Measurements from ENCODE around the gene KCNIP4. TPM values are rescaled to one million over a fixed set of nuclear protein-coding genes. Genes with fewer than 3 reads are reported as not detected.
A peak's percentile ranks its signal among the peaks of the same experiment; 100 is the strongest.

KCNIP4 gene
- total RNA-seq, 1 experiment from 2014 or later = 0.91 TPM

GRCh38 chr4:21864686-21865085 lies 83.9 kb downstream of the KCNIP4 start:
- CTCF ChIA-PET = interaction anchor here (0.5 kb wide), 1 partner anchor 65 kb away, joined by 3 read pairs; no protein-coding TSS in a partner anchor
- no peaks in the 10 kb centered on the region for H3K4me1 Mint-ChIP-seq (ENCODE audit: insufficient read depth, unreplicated experiment)
- TF ChIP-seq, protein P1, sequence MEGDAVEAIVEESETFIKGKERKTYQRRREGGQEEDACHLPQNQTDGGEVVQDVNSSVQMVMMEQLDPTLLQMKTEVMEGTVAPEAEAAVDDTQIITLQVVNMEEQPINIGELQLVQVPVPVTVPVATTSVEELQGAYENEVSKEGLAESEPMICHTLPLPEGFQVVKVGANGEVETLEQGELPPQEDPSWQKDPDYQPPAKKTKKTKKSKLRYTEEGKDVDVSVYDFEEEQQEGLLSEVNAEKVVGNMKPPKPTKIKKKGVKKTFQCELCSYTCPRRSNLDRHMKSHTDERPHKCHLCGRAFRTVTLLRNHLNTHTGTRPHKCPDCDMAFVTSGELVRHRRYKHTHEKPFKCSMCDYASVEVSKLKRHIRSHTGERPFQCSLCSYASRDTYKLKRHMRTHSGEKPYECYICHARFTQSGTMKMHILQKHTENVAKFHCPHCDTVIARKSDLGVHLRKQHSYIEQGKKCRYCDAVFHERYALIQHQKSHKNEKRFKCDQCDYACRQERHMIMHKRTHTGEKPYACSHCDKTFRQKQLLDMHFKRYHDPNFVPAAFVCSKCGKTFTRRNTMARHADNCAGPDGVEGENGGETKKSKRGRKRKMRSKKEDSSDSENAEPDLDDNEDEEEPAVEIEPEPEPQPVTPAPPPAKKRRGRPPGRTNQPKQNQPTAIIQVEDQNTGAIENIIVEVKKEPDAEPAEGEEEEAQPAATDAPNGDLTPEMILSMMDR (IDR thresholded peaks at IDR 0.05; ENCODE audit: unreplicated experiment) = no peak

DNA sequence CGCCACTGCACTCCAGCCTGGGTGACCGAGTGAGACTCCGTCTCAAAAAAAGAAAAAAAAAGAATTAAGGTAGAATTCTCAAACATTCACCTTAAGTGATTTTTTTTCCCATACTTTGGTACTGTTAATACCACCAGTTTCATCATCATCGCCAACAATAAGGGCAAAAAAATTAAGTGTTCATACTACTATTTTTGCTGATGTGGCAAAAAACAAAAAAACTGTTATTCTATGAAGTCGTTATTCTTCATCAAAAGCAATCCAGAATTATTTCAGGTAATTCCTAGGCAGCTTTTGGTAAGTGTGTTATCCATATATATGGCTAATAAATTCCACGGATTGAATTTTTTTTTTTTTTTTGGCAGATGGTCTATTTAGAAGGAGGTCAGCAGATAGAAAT lies 85.7 kb downstream of the KCNIP4 start:
- no peak for DNase-seq (ENCODE audit: unreplicated experiment)
- CTCF ChIA-PET = interaction anchor here (1.1 kb wide), 1 partner anchor 25 kb away, joined by 4 read pairs; no protein-coding TSS in a partner anchor
- POLR2A ChIA-PET = no interaction called here
- Mint-ChIP-seq H3K27ac (ENCODE audit: low read depth, unreplicated experiment) (no peak overlapping the region), H3K9me3 (ENCODE audit: unreplicated experiment) (no peaks in the 10 kb centered on the region), H3K4me1 (ENCODE audit: insufficient read depth, unreplicated experiment) (no peaks in the 10 kb centered on the region), H3K36me3 (ENCODE audit: insufficient read depth, unreplicated experiment) (no peaks in the 10 kb centered on the region), H3K4me3 (ENCODE audit: unreplicated experiment) (no peak overlapping the region), H3K27me3 (ENCODE audit: insufficient read depth, unreplicated experiment) (no peaks in the 10 kb centered on the region)
- TF ChIP-seq, protein P1 (IDR thresholded peaks at IDR 0.05; ENCODE audit: unreplicated experiment) = no peak
- BruUV-seq (replicated peaks) = no TSS peak
- intact Hi-C loops (cut with micrococcal nuclease) = no loop called here

More at GRCh38 chr4:21864686-21865085, 83.9 kb downstream of the KCNIP4 start:
- no TSS peak for BruUV-seq (replicated peaks)
- POLR2A ChIA-PET = no interaction called here
- H3K27me3 Mint-ChIP-seq (ENCODE audit: insufficient read depth, unreplicated experiment) = no peaks in the 10 kb centered on the region
- no peaks in the 10 kb centered on the region for H3K9me3 Mint-ChIP-seq (ENCODE audit: unreplicated experiment)
- no peaks in the 10 kb centered on the region for H3K36me3 Mint-ChIP-seq (ENCODE audit: insufficient read depth, unreplicated experiment)
- no peak for DNase-seq (ENCODE audit: unreplicated experiment)
- no peak overlapping the region for H3K4me3 Mint-ChIP-seq (ENCODE audit: unreplicated experiment)
- intact Hi-C loops (cut with micrococcal nuclease) = no loop called here
- no peak overlapping the region for H3K27ac Mint-ChIP-seq (ENCODE audit: low read depth, unreplicated experiment)

DNA sequence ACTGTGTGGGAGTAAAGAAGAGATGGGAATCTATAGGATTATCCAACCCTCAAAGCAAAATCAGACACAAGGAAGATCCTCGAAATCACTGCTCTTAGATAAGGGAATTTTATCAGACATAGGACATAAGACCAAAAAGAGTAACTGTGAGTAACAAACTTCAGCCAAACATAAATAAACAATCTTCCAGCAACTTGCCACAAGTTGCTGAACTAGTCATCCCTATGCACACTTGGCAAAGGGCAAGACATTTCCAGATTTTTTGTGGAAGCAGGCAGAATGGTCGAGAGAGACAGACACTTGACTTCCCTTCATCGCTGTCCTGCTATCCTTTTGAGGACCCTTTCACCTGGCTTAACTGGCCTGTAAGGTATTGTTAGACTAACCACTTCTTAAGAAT lies 89.6 kb downstream of the KCNIP4 start:
- intact Hi-C loops (cut with micrococcal nuclease) = no loop called here
- no peaks in the 10 kb centered on the region for H3K36me3 Mint-ChIP-seq (ENCODE audit: insufficient read depth, unreplicated experiment)
- peak; percentile 7 for DNase-seq (ENCODE audit: unreplicated experiment)
- H3K4me3 Mint-ChIP-seq (ENCODE audit: unreplicated experiment) = no peak overlapping the region
- TF ChIP-seq, protein P1 (IDR thresholded peaks at IDR 0.05; ENCODE audit: unreplicated experiment) = no peak
- H3K4me1 Mint-ChIP-seq (ENCODE audit: insufficient read depth, unreplicated experiment) = no peaks in the 10 kb centered on the region
- no TSS peak for BruUV-seq (replicated peaks)
- no peak overlapping the region for H3K27ac Mint-ChIP-seq (ENCODE audit: low read depth, unreplicated experiment)
- CTCF ChIA-PET = interaction anchor here (1.3 kb wide), 1 partner anchor 16 kb away, joined by 4 read pairs; no protein-coding TSS in a partner anchor
- POLR2A ChIA-PET = no interaction called here
- H3K9me3 Mint-ChIP-seq (ENCODE audit: unreplicated experiment) = no peaks in the 10 kb centered on the region
- no peaks in the 10 kb centered on the region for H3K27me3 Mint-ChIP-seq (ENCODE audit: insufficient read depth, unreplicated experiment)

GRCh38 chr4:21856754-21857153 lies 91.8 kb downstream of the KCNIP4 start:
- H3K4me1 Mint-ChIP-seq (ENCODE audit: insufficient read depth, unreplicated experiment) = no peaks in the 10 kb centered on the region
- no peak overlapping the region for H3K27ac Mint-ChIP-seq (ENCODE audit: low read depth, unreplicated experiment)
- DNase-seq (ENCODE audit: unreplicated experiment) = no peak
- H3K9me3 Mint-ChIP-seq (ENCODE audit: unreplicated experiment) = no peaks in the 10 kb centered on the region
- POLR2A ChIA-PET = no interaction called here
- H3K27me3 Mint-ChIP-seq (ENCODE audit: insufficient read depth, unreplicated experiment) = no peaks in the 10 kb centered on the region
- intact Hi-C loops (cut with micrococcal nuclease) = no loop called here
- H3K36me3 Mint-ChIP-seq (ENCODE audit: insufficient read depth, unreplicated experiment) = no peaks in the 10 kb centered on the region
- H3K4me3 Mint-ChIP-seq (ENCODE audit: unreplicated experiment) = no peak overlapping the region
- BruUV-seq (replicated peaks) = no TSS peak
- CTCF ChIA-PET = interaction anchor here (1.5 kb wide), 1 partner anchor 273 kb away, joined by 3 read pairs; no protein-coding TSS in a partner anchor
- TF ChIP-seq, protein P1 (IDR thresholded peaks at IDR 0.05; ENCODE audit: unreplicated experiment) = no peak
